GM23338 (cell line): Measurements from ENCODE around the gene COMMD7. TPM values are rescaled to one million over a fixed set of nuclear protein-coding genes. Genes with fewer than 3 reads are reported as not detected.
A peak's percentile ranks its signal among the peaks of the same experiment; 100 is the strongest.

Experiments
- ATAC-seq: fragments of 200-7000 bp; cut with Tn5 transposase; 3 replicates; pipeline ENCODE4 v1.9.1; 2020
- DNase-seq: peaks from one replicate; pipeline ENCODE4 v3.0.0-alpha.2; 2015; ENCODE audit warnings: low spot score
- H2AFZ ChIP-seq: fragments of 200-600 bp; sonication (generic); 2 replicates; pipeline ENCODE4 v1.8.0; 2016; ENCODE audit warnings: antibody characterized with exemption, mild to moderate bottlenecking, moderate library complexity
- H3F3A ChIP-seq: fragments of 200-600 bp; sonication (generic); replicated peaks from 2 replicates; pipeline ENCODE4 v1.8.0; 2017; ENCODE audit warnings: antibody characterized with exemption, mixed run types, low read depth
- H3K27ac ChIP-seq: fragments of 200-600 bp; sonication (generic); 2 replicates; pipeline ENCODE4 v1.6.1; 2016; ENCODE audit warnings: low read depth
- H3K27me3 ChIP-seq: fragments of 200-600 bp; sonication (generic); 2 replicates; pipeline ENCODE4 v1.8.0; 2016; ENCODE audit warnings: mild to moderate bottlenecking, mixed run types, moderate library complexity; ENCODE audit not compliant: insufficient read depth
- H3K36me3 ChIP-seq: fragments of 200-600 bp; sonication (generic); 2 replicates; pipeline ENCODE4 v1.8.0; 2016; ENCODE audit warnings: mild to moderate bottlenecking; ENCODE audit not compliant: insufficient read depth
- H3K4me1 ChIP-seq: fragments of 200-600 bp; sonication (generic); 2 replicates; pipeline ENCODE4 v1.8.0; 2016; ENCODE audit warnings: mild to moderate bottlenecking, moderate library complexity; ENCODE audit not compliant: insufficient read depth
- H3K4me2 ChIP-seq: fragments of 200-600 bp; sonication (generic); 2 replicates; pipeline ENCODE4 v1.7.1; 2017; ENCODE audit warnings: mixed run types
- H3K4me3 ChIP-seq: fragments of 200-600 bp; sonication (generic); 2 replicates; pipeline ENCODE4 v1.6.1; 2016; ENCODE audit warnings: mixed run types
- H3K79me2 ChIP-seq: fragments of 200-600 bp; sonication (generic); replicated peaks from 2 replicates; pipeline ENCODE4 v1.8.0; 2017; ENCODE audit warnings: mild to moderate bottlenecking; ENCODE audit not compliant: insufficient read depth
- H3K9me2 ChIP-seq: fragments of 200-600 bp; sonication (generic); 2 replicates; pipeline ENCODE4 v1.8.0; 2017; ENCODE audit not compliant: insufficient read depth
- H4K20me1 ChIP-seq: fragments of 200-600 bp; sonication (generic); replicated peaks from 2 replicates; pipeline ENCODE4 v1.8.0; 2017; ENCODE audit warnings: mild to moderate bottlenecking; ENCODE audit not compliant: insufficient read depth
- H3K27ac Mint-ChIP-seq: 2 replicates; pipeline ENCODE4 v1.8.0; 2020; ENCODE audit warnings: inconsistent platforms, mild to moderate bottlenecking, moderate library complexity, mixed read lengths
- H3K27me3 Mint-ChIP-seq: 3 replicates; pipeline ENCODE4 v1.8.0; 2022; ENCODE audit warnings: low read depth, mild to moderate bottlenecking, moderate library complexity, mixed read lengths, inconsistent platforms; ENCODE audit not compliant: insufficient read depth, poor library complexity
- H3K36me3 Mint-ChIP-seq: 3 replicates; pipeline ENCODE4 v1.8.0; 2021; ENCODE audit warnings: low read depth, mild to moderate bottlenecking, inconsistent platforms, moderate library complexity, mixed read lengths
- H3K4me1 Mint-ChIP-seq: 3 replicates; pipeline ENCODE4 v1.8.0; 2020; ENCODE audit warnings: mild to moderate bottlenecking, inconsistent platforms, mixed read lengths
- H3K4me3 Mint-ChIP-seq: 3 replicates; pipeline ENCODE4 v1.8.0; 2021; ENCODE audit warnings: moderate library complexity, mild to moderate bottlenecking, inconsistent platforms, mixed read lengths
- H3K9me3 Mint-ChIP-seq: 3 replicates; pipeline ENCODE4 v1.8.0; 2020; ENCODE audit warnings: moderate library complexity, mild to moderate bottlenecking, inconsistent platforms, mixed read lengths
- ETS1 ChIP-seq: IDR thresholded peaks from 2 replicates; pipeline ENCODE4 v1.6.1; 2016; ENCODE audit warnings: antibody characterized with exemption
- EZH2 ChIP-seq: fragments of 200-600 bp; sonication (generic); IDR thresholded peaks from one replicate; pipeline ENCODE4 v1.8.0; 2017; ENCODE audit warnings: antibody characterized with exemption, mild to moderate bottlenecking, low read depth; ENCODE audit not compliant: unreplicated experiment
- EZH2phosphoT487 ChIP-seq: fragments of 200-600 bp; sonication (generic); IDR thresholded peaks from one replicate; pipeline ENCODE4 v1.8.1; 2018; ENCODE audit warnings: antibody characterized with exemption; ENCODE audit not compliant: unreplicated experiment
- JUNB ChIP-seq: IDR thresholded peaks from one replicate; pipeline ENCODE4 v1.6.1; 2016; ENCODE audit warnings: antibody characterized with exemption; ENCODE audit not compliant: unreplicated experiment
- STAT1 ChIP-seq: IDR thresholded peaks from one replicate; pipeline ENCODE4 v1.6.1; 2016; ENCODE audit warnings: antibody characterized with exemption; ENCODE audit not compliant: unreplicated experiment
- ZNF331 ChIP-seq: fragments of 250-450 bp; sonication (Bioruptor Pico); IDR thresholded peaks from 2 replicates; pipeline ENCODE4 v1.5.0; 2020; ENCODE audit warnings: low read depth, mild to moderate bottlenecking, moderate library complexity
- ZNF462 ChIP-seq: fragments of 250-450 bp; sonication (Bioruptor Pico); IDR thresholded peaks from 2 replicates; pipeline ENCODE4 v1.5.0; 2020; ENCODE audit warnings: mild to moderate bottlenecking, moderate library complexity
- polyA plus RNA-seq: library from polyadenylated mRNA; unstranded; fragments of >200 nt; fragmentation: Nextera tagmentation; extraction: Ambion mirVana; gene quantifications from 2 replicates; pipeline ENCODE4 v1.2.1, GENCODE V29; 2016
- total RNA-seq: library from RNA; depleted of rRNA; stranded (reverse); fragments of >200 nt; shearing (Covaris generic); gene quantifications from 2 replicates; pipeline ENCODE4 v1.2.3, GENCODE V29; 2014
- TF ChIP-seq, protein P1 (sequence below), 2 experiments: fragments of 200-600 bp in 1 of 2; sonication (generic) in 1 of 2; conservative IDR thresholded peaks; 2 replicates each; pipeline versions ENCODE4 v1.5.1 to v1.6.1; 2016 to 2017; ENCODE audit warnings: antibody characterized with exemption in 2 of 2, low read depth in 2 of 2, mild to moderate bottlenecking in 2 of 2, moderate library complexity in 1 of 2

The COMMD7 gene
- total and polyA plus RNA-seq, 2 experiments from 2014 or later, result 67.3 to 86.4 TPM

DNA sequence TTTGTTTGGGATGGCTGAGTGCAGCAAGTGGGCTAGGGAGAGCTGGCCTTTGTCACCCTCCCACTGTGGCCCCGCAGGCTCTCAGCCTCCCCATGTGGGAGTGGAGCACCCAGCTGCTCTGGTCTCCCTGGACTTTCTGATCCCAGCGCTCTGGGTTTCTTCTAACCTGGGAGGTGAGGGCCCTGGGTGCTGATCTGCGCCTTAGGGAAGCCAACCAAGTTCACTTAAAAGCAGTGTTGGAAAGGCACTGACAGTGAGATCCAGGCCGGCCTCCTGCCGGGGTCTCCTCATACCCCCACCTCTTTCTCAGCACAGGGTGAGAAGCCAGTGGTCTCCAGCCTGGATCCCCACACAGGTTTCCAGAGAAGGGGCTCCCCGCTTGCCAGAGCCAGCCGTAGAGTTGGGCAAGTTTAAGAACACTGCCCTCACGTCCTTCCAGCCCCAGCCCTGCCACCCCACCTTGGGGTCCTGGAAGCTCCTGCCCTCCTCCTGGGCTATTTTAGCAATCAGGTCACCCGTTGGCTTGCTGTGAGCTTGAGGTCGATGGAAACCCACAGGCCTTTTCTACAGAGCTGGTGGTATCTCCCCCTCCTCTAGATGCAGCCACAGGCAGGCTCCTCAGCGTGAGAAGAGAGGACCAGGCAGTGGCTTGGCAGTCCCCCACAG, 79.1 kb downstream of the COMMD7 start:
- Histone ChIP-seq H3K27ac (no peak overlapping the region), H3K4me1 (0 out of 2 replicates have a peak, but pooled peaks cover 8% of the 10 kb centered on the region), H4K20me1 (no peaks in the 10 kb centered on the region; the same call in 1 of the 2 replicates), H3K9me2 (peaks cover 4% of the 10 kb centered on the region; the same call in 1 of the 2 replicates), H3K4me3 (no peak overlapping the region), H3K36me3 (no peaks in the 10 kb centered on the region; the same call in 1 of the 2 replicates), H3K27me3 (no peaks in the 10 kb centered on the region), H3F3A (peaks cover 14% of the 10 kb centered on the region), H3K4me2 (no peak overlapping the region), H2AFZ (peak overlapping the region; percentile 52), H3K79me2 (no peaks in the 10 kb centered on the region)
- H3K27ac Mint-ChIP-seq, result no peak overlapping the region
- peaks cover 2% of the 10 kb centered on the region for H3K27me3 Mint-ChIP-seq
- H3K36me3 Mint-ChIP-seq, result no peaks in the 10 kb centered on the region; the same call in 2 of the 3 replicates
- ATAC-seq (no peak), DNase-seq (no peak)
- peaks cover 10% of the 10 kb centered on the region for H3K4me1 Mint-ChIP-seq
- peaks cover 8% of the 10 kb centered on the region; the same call in 2 of the 3 replicates for H3K9me3 Mint-ChIP-seq
- no peak overlapping the region for H3K4me3 Mint-ChIP-seq
- TF ChIP-seq ZNF331 (CRISPR knock-in tag) (no peak), EZH2 (no peak), JUNB (no peak), ZNF462 (CRISPR knock-in tag) (no peak), ETS1 (no peak), STAT1 (no peak), EZH2phosphoT487 (no peak)
- TF ChIP-seq, protein P1, sequence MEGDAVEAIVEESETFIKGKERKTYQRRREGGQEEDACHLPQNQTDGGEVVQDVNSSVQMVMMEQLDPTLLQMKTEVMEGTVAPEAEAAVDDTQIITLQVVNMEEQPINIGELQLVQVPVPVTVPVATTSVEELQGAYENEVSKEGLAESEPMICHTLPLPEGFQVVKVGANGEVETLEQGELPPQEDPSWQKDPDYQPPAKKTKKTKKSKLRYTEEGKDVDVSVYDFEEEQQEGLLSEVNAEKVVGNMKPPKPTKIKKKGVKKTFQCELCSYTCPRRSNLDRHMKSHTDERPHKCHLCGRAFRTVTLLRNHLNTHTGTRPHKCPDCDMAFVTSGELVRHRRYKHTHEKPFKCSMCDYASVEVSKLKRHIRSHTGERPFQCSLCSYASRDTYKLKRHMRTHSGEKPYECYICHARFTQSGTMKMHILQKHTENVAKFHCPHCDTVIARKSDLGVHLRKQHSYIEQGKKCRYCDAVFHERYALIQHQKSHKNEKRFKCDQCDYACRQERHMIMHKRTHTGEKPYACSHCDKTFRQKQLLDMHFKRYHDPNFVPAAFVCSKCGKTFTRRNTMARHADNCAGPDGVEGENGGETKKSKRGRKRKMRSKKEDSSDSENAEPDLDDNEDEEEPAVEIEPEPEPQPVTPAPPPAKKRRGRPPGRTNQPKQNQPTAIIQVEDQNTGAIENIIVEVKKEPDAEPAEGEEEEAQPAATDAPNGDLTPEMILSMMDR (conservative IDR thresholded peaks at IDR 0.05; ENCODE audit: low read depth in 2 of 2), result no peak
